Measurements from ENCODE around the gene SMURF1.

The SMURF1 gene

GRCh38 chr7:99038086-99038855 lies 105.6 kb downstream of the SMURF1 start:
- no peak for TF ChIP-seq ZFX (IDR thresholded peaks at IDR 0.05; ENCODE audit: borderline replicate concordance)
- no peak for TF ChIP-seq CTCF (IDR thresholded peaks at IDR 0.05)
- H3K27ac ChIP-seq = no peak overlapping the region

- no peak overlapping the region for H3K27ac ChIP-seq
- TF ChIP-seq CTCF (IDR thresholded peaks at IDR 0.05) (no peak), ZFX (IDR thresholded peaks at IDR 0.05; ENCODE audit: borderline replicate concordance) (no peak)
These were observed 106.5 kb downstream of the SMURF1 start for GRCh38 chr7:99037327-99037940.

GRCh38 chr7:99036546-99037111 lies 107.3 kb downstream of the SMURF1 start:
- H3K27ac ChIP-seq = no peak overlapping the region
- TF ChIP-seq CTCF (IDR thresholded peaks at IDR 0.05) = peak; percentile 69
- TF ChIP-seq ZFX (IDR thresholded peaks at IDR 0.05; ENCODE audit: borderline replicate concordance) = no peak

- no peak for TF ChIP-seq CTCF (IDR thresholded peaks at IDR 0.05)
- TF ChIP-seq ZFX (IDR thresholded peaks at IDR 0.05; ENCODE audit: borderline replicate concordance) = no peak
- H3K27ac ChIP-seq = no peak overlapping the region
These were observed 108.0 kb downstream of the SMURF1 start for GRCh38 chr7:99035723-99036545.

GRCh38 chr7:99034932-99035722 lies 108.8 kb downstream of the SMURF1 start:
- H3K27ac ChIP-seq = no peak overlapping the region

More at GRCh38 chr7:99034932-99035722, 108.8 kb downstream of the SMURF1 start:
- TF ChIP-seq ZFX (IDR thresholded peaks at IDR 0.05; ENCODE audit: borderline replicate concordance) (no peak), CTCF (IDR thresholded peaks at IDR 0.05) (no peak)
